Fibroblast of lung (primary cell): ENCODE data around the gene SLC1A7.

Experiments
- CTCF ChIP-seq, 2 donors: IDR thresholded peaks in 1 of 2; conservative IDR thresholded peaks in 1 of 2; 1 replicate in 1 of 2; 2 replicates in 1 of 2; pipeline ENCODE4 v1.5.1; 2011 to 2012; ENCODE audit warnings: low read length in 2 of 2, control low read depth in 1 of 2, inconsistent platforms in 1 of 2, low read depth in 1 of 2, mild to moderate bottlenecking in 1 of 2
- EZH2 ChIP-seq: IDR thresholded peaks from 2 replicates; pipeline ENCODE4 v1.5.1; 2012; ENCODE audit warnings: low read length, control low read depth, mild to moderate bottlenecking; ENCODE audit errors: missing control alignments

- TF ChIP-seq EZH2 (no peak), CTCF (conservative IDR thresholded peaks at IDR 0.05 in 1 of 2, IDR thresholded peaks at IDR 0.05 in 1 of 2; ENCODE audit: low read depth in 1 of 2, low read length in 2 of 2) (no peak)
Measured at GRCh38 chr1:53125623-53126360, 16.6 kb downstream of the SLC1A7 start.
